ENCODE data around the gene ALPL.

ALPL gene

GRCh38 chr1:21570528-21570875 lies 61.3 kb downstream of the ALPL start:
- Histone ChIP-seq H3K27ac (ENCODE audit: extremely low read depth, low read depth, low read length) (no peak overlapping the region), H3K4me1 (ENCODE audit: control insufficient read depth, insufficient read depth, low read length) (no peaks in the 10 kb centered on the region; the same call in 1 of the 2 replicates), H3K4me3 (ENCODE audit: low read depth, low read length) (no peak overlapping the region), H3K36me3 (ENCODE audit: control insufficient read depth in 2 of 2, insufficient read depth in 1 of 2, low read length in 2 of 2) (no peaks in the 10 kb centered on the region), H3K9me3 (ENCODE audit: control insufficient read depth, insufficient read depth, low read depth, low read length) (no peaks in the 10 kb centered on the region)
- ChIA-PET POLR2A (interaction anchor here (1.2 kb wide), 1 partner anchor 202 kb away, joined by 3 read pairs; no protein-coding TSS in a partner anchor), CTCF (interaction anchor here (5.2 kb wide), 1 partner anchor 201 kb away, joined by 31 read pairs; no protein-coding TSS in a partner anchor)
- TF ChIP-seq ZNF792 (tag by site-specific recombination; IDR thresholded peaks at IDR 0.05) (no peak), PRDM10 (tag by site-specific recombination; IDR thresholded peaks at IDR 0.05) (no peak), GLI2 (tag by site-specific recombination; IDR thresholded peaks at IDR 0.05; ENCODE audit: borderline replicate concordance, low read depth) (no peak), ZNF423 (tag by site-specific recombination; IDR thresholded peaks at IDR 0.05) (no peak), TCF7L2 (IDR thresholded peaks at IDR 0.05; ENCODE audit: borderline replicate concordance, low read depth, low read length) (no peak), ZNF701 (tag by site-specific recombination; IDR thresholded peaks at IDR 0.05) (no peak), ZNF658 (tag by site-specific recombination; IDR thresholded peaks at IDR 0.05) (no peak), ZNF19 (tag by site-specific recombination; IDR thresholded peaks at IDR 0.05; ENCODE audit: low read depth) (no peak), ZNF645 (tag by site-specific recombination; IDR thresholded peaks at IDR 0.05) (no peak), IKZF3 (tag by site-specific recombination; IDR thresholded peaks at IDR 0.05) (no peak), OSR2 (tag by site-specific recombination; IDR thresholded peaks at IDR 0.05) (no peak), ZNF664 (tag by site-specific recombination; IDR thresholded peaks at IDR 0.05) (no peak), ZNF600 (tag by site-specific recombination; IDR thresholded peaks at IDR 0.05) (no peak), ATF2 (tag by site-specific recombination; IDR thresholded peaks at IDR 0.05; ENCODE audit: low read depth) (no peak), ZNF558 (tag by site-specific recombination; IDR thresholded peaks at IDR 0.05) (no peak), ZSCAN16 (tag by site-specific recombination; IDR thresholded peaks at IDR 0.05) (no peak), SCRT2 (tag by site-specific recombination; IDR thresholded peaks at IDR 0.05) (no peak), KLF16 (tag by site-specific recombination; IDR thresholded peaks at IDR 0.05) (no peak)

- H3K4me1 ChIP-seq (ENCODE audit: control insufficient read depth, insufficient read depth, low read length): no peaks in the 10 kb centered on the region; the same call in 1 of the 2 replicates
- no peak overlapping the region for H3K4me3 ChIP-seq (ENCODE audit: low read depth, low read length)
- ChIA-PET POLR2A (interaction anchor here (1.2 kb wide), 1 partner anchor 202 kb away, joined by 3 read pairs; no protein-coding TSS in a partner anchor), CTCF (interaction anchor here (5.2 kb wide), 1 partner anchor 201 kb away, joined by 31 read pairs; no protein-coding TSS in a partner anchor)
- no peak overlapping the region for H3K27ac ChIP-seq (ENCODE audit: extremely low read depth, low read depth, low read length)
- no peaks in the 10 kb centered on the region for H3K36me3 ChIP-seq (ENCODE audit: control insufficient read depth in 2 of 2, insufficient read depth in 1 of 2, low read length in 2 of 2)
- H3K9me3 ChIP-seq (ENCODE audit: control insufficient read depth, insufficient read depth, low read depth, low read length): no peaks in the 10 kb centered on the region
- TF ChIP-seq ZNF133 (tag by site-specific recombination; IDR thresholded peaks at IDR 0.05) (no peak), ZNF211 (tag by site-specific recombination; IDR thresholded peaks at IDR 0.05; ENCODE audit: low read depth) (no peak), ZNF391 (tag by site-specific recombination; IDR thresholded peaks at IDR 0.05; ENCODE audit: borderline replicate concordance, low read depth) (no peak), TCF7L2 (IDR thresholded peaks at IDR 0.05; ENCODE audit: borderline replicate concordance, low read depth, low read length) (no peak), ZNF184 (tag by site-specific recombination; IDR thresholded peaks at IDR 0.05) (no peak), ZNF366 (tag by site-specific recombination; conservative IDR thresholded peaks at IDR 0.05) (no peak), ZNF398 (tag by site-specific recombination; IDR thresholded peaks at IDR 0.05) (no peak), ZNF521 (tag by site-specific recombination; IDR thresholded peaks at IDR 0.05) (no peak), ZNF280C (tag by site-specific recombination; IDR thresholded peaks at IDR 0.05) (no peak), ZNF677 (tag by site-specific recombination; IDR thresholded peaks at IDR 0.05) (no peak)
Observed at GRCh38 chr1:21570885-21571284, 61.7 kb downstream of the ALPL start.
